Stimulated activated CD8-positive, alpha-beta memory T cell treated with anti-CD3 and anti-CD28 coated beads, Interleukin-12 subunit alpha, Interleukin-12 subunit beta, amount 100 ng/mL, for 4 hours (primary cell): ENCODE data around the gene ODF2L.

ENCODE experiments used
- DNase-seq: peaks from one replicate; pipeline ENCODE4 v3.0.0-alpha.2; 2020; ENCODE audit warnings: low read depth

The ODF2L gene

GRCh38 chr1:86318436-86318835 lies 77.7 kb downstream of the ODF2L start:
- DNase-seq: no peak

GRCh38 chr1:86317926-86318325 lies 78.2 kb downstream of the ODF2L start:
- DNase-seq: no peak

- DNase-seq: no peak
Measured at GRCh38 chr1:86305731-86306130, 90.4 kb downstream of the ODF2L start.

GRCh38 chr1:86303041-86303690 lies 93.0 kb downstream of the ODF2L start:
- DNase-seq: no peak
